AG09309 (cell line): Measurements from ENCODE around the gene SPX.

Source experiments
- DNase-seq: peaks from one replicate; pipeline ENCODE4 v3.0.0-alpha.2; 2010; ENCODE audit warnings: low read depth
- H3K4me3 ChIP-seq: 2 replicates; pipeline ENCODE4 v1.5.1; 2011; ENCODE audit warnings: mild to moderate bottlenecking, low read depth, low read length, moderate library complexity; ENCODE audit not compliant: control insufficient read depth
- TF ChIP-seq, protein P1 (sequence below): IDR thresholded peaks from 2 replicates; pipeline ENCODE4 v1.5.1; 2011; ENCODE audit warnings: mild to moderate bottlenecking, low read depth, low read length, inconsistent platforms; ENCODE audit not compliant: insufficient read depth, control insufficient read depth; ENCODE audit errors: missing control alignments

SPX gene

GRCh38 chr12:21509768-21510167 is 16.3 kb upstream of the SPX start:
- TF ChIP-seq, protein P1, sequence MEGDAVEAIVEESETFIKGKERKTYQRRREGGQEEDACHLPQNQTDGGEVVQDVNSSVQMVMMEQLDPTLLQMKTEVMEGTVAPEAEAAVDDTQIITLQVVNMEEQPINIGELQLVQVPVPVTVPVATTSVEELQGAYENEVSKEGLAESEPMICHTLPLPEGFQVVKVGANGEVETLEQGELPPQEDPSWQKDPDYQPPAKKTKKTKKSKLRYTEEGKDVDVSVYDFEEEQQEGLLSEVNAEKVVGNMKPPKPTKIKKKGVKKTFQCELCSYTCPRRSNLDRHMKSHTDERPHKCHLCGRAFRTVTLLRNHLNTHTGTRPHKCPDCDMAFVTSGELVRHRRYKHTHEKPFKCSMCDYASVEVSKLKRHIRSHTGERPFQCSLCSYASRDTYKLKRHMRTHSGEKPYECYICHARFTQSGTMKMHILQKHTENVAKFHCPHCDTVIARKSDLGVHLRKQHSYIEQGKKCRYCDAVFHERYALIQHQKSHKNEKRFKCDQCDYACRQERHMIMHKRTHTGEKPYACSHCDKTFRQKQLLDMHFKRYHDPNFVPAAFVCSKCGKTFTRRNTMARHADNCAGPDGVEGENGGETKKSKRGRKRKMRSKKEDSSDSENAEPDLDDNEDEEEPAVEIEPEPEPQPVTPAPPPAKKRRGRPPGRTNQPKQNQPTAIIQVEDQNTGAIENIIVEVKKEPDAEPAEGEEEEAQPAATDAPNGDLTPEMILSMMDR = no peak
- no peak overlapping the region for H3K4me3 ChIP-seq
- DNase-seq = no peak

GRCh38 chr12:21516281-21516680 is 9.8 kb upstream of the SPX start:
- TF ChIP-seq, protein P1 = no peak
- DNase-seq = no peak
- no peak overlapping the region for H3K4me3 ChIP-seq

DNA sequence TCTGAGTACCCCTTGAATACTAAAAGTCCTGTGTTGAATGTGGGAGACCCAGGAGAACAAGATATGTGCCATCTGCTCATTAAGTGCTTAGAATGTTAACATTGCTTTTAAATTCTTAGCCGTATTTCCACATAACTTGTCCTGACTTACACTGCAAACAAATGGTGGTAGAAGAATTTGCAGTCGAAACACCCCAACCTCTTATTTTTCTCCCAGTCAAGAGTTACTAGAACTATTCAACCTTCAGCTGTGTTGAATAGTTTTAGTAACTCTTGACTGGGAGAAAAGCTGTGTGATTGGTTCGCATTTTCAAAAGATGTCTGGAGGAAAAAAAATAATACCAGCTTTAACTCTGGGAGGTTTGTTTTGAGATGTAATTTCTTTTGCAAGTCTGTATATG is 7.6 kb upstream of the SPX start:
- DNase-seq = no peak
- TF ChIP-seq, protein P1 = no peak
- H3K4me3 ChIP-seq = no peak overlapping the region

DNA sequence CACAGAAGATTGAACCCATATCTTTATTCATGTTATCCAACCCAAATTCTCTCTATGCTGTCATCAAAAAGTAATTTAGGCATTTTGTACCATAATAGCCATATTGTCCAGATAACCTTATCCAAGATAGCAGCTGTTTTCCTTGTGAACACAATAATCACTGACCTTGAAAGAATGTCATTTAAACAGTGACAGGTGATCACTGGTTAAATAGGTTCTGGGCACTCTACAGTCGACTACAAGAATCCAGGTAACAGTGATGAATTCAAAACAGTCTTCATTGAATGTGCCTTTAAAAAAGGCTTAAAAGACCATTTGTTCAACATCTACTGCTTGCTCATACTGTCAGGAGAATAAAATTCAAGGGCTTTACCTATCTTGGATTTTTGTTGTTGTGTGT is 4.6 kb upstream of the SPX start:
- TF ChIP-seq, protein P1 = no peak
- H3K4me3 ChIP-seq = no peak overlapping the region
- DNase-seq = no peak

GRCh38 chr12:21523148-21523547 is 2.9 kb upstream of the SPX start:
- TF ChIP-seq, protein P1 = no peak
- H3K4me3 ChIP-seq = no peak overlapping the region
- no peak for DNase-seq

GRCh38 chr12:21526721-21527345 is 737 bp downstream of the SPX start:
- TF ChIP-seq, protein P1 = no peak
- H3K4me3 ChIP-seq = peak overlapping the region; percentile 66
- DNase-seq = no peak
